HG03565 (cell line): ENCODE results near the gene ST7L.

Experiments
- ATAC-seq: cut with Tn5 transposase; IDR thresholded peaks from one replicate; pipeline ENCODE4 v1.9.1; 2021; ENCODE audit warnings: mild to moderate bottlenecking, moderate library complexity; ENCODE audit not compliant: unreplicated experiment

The ST7L gene

DNA sequence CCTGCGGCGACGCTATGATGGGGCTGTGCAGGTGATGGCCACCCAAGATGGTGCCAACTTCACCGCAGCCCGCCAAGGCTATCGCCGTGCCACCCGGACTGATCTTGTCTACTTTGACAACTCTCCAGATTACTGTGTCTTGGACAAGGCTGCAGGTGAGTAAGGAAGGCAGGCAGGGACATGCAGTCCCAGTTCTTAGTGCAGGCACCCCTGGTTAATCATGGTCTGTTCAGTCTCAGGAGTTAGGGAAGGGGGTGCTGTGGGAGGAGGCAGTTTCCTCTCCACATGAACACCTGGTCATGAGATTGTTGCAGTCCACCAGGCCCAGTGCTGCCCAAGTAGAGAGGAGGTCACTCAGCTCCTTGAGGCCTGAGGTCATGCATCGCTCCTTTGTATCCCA, 101.7 kb downstream of the ST7L start:
- ATAC-seq: no peak

DNA sequence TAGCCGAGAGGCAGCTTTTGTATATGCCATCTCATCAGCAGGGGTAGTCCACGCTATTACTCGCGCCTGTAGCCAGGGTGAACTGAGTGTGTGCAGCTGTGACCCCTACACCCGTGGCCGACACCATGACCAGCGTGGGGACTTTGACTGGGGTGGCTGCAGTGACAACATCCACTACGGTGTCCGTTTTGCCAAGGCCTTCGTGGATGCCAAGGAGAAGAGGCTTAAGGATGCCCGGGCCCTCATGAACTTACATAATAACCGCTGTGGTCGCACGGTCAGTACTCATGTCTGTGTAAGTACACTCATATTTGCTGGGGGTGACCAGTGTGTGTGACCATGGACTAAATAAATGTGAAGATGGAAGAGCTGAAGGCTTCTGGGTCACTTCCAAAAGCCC, 102.8 kb downstream of the ST7L start:
- no peak for ATAC-seq

DNA sequence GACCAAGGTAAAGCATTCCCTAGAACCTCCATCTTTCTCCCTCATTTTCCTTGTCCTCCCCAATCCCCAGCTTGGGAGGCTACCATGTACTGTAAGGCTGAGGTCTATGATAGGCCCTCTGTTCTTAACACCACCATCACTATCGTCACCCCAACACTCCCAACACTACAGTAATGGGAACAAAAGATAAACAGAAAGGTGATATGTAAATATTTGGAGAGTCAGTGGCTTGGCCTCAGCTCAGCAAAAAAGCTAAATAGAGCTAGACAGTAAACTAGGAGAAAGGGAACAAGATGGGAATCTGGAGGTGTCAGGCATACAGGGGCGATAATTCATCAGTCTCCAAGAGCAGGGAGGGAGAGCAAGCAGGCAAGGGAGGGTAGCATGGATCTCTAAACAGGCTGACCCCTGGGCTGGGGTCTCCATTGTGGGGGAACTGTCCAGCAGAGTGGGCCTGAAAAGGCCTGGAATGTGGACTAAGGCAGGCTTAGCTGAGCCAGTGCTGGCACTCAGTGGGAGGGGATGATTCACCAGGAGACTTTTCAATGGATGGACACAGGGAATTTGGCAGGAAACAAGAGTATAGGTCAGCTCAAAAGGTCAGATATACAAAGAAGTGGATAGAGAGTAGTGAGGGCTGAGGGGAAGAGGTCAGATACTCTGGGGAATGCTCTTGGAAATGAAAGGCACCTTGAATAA, 103.5 kb downstream of the ST7L start:
- no peak for ATAC-seq

DNA sequence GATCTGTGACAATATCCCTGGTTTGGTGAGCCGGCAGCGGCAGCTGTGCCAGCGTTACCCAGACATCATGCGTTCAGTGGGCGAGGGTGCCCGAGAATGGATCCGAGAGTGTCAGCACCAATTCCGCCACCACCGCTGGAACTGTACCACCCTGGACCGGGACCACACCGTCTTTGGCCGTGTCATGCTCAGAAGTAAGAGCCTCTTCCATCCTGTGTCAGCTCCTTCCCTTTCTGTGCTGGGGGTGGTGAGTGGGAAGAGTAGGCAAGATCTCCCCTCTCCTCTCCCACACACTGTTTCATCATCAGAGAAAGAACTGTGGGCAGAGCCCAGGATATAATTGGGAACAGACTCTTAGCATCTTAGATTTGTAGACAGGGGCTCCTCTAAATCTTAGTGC, 104.0 kb downstream of the ST7L start:
- no peak for ATAC-seq

DNA sequence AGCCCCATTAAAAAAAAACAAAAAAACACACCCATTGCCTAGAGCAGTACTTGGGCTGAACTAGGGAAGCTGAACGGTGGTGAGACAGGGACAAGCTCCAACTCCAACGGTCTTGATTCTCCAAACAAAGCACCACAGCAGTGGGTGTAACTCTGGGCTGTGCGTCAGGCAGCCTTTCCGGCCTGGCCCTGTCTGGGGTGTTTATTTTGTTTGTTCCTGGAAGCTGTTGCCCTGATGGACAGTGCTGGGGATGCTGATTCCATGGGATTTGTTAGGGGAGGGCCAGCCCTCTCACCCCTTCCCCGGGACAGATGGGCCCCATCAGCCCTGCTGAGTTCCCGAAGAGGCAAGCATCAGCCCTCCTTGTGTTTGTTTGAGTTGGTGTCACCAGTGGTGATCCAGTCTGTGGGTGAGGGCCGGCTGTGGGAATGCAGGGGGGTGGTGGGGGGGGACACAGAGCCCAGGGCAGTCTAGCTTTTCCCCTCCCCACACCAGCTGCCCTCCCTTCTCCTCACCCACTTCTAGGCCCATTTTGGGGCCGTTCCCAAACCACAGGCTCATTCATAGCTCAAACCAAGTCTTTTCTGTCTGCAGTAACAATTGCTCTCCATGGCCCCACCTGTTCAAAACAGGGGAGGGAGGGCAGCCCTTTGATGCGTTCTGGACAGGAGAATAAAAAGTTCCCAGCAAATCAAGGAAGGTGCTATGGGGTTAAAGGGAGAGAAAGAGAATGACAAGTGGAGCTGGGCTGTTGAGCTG, 105.7 kb downstream of the ST7L start:
- ATAC-seq: no peak

DNA sequence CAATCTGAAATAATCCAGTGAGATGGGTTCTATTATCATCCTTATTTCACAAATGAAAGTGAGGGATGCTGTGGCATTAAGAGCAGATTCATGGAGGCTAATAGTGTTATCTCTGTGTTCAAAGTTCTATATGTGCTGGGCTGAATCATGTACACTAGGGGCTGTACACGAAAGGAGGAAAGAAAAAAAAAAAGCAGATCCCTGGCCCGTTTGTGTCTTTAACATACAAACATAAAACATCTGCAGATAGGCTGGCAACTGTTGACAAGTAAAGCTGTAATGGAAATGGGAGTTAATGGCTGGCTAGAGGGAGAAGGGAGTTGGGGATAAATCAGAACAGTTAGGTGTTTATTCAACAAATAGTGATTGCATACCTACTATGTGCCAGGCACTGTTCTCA, 107.0 kb downstream of the ST7L start:
- no peak for ATAC-seq

DNA sequence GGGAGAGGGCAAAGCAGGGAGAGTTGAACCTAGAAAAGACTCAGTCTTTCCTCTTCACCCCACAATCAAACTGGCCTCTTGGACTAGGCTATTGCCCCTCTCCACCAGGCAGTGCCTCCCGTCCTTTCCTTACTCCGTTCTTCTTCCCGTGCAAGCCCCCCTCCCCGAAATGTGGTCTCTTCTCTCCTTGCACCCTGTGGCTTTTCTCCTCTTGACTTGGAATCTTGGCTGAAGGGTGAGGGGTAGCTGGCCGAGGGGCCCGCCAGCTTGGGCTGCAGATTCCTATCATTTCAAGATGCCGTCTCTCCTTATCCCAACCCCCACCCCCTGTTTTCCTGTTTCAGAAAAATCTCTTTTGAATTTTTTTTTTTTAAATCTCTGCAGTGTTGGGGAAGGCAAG, 108.6 kb downstream of the ST7L start:
- ATAC-seq: no peak

DNA sequence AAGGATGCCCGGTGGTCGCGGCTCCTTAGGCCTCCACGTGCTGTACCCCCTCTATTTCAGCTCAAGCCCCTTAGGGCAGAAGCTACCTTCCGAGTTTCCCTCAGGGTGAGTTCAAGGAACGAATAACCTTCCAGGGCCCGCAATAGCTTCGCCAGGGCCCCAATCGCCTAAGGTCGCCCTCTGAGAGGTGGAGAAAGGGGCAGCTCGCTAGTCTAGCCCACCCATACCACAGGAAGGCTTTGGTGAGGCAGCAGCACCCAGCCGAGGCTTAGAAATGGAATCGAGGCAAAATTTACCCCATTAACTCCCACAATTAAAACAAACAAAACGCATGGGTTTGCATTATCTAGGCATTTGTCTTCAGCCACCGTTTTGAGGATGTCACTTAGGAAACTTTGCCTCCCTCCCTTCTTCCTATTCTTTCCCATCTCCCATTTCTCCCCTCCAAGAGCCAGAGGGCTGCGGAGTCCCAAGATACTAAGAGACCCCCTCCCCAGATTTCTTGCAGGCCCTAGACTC, 109.2 kb downstream of the ST7L start:
- no peak for ATAC-seq

DNA sequence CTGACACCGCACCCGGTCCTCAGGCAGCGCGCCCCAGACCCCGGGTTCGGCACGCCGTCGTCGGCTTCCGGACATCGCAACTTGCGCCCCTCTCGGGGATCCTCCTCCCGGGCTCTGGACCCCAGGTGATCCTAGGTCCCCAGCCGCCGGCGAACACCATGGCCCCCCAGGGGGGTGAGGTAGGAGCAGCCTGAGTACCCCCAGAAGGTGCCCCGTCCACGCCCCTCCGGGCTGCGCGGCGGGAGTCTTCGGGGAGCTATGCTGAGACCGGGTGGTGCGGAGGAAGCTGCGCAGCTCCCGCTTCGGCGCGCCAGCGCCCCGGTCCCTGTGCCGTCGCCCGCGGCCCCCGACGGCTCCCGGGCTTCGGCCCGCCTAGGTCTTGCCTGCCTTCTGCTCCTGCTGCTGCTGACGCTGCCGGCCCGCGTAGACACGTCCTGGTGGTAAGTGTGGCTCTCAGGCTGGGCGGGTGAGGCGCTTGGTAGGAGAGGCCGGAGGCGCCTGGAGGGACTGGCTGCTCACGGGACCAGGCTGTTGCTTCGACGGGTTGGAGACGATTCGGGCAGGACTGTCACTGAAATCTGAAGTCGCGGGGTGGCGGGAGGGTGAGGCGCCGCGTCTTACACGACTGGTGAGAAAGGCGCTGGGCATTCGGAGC, 109.8 kb downstream of the ST7L start:
- no peak for ATAC-seq

DNA sequence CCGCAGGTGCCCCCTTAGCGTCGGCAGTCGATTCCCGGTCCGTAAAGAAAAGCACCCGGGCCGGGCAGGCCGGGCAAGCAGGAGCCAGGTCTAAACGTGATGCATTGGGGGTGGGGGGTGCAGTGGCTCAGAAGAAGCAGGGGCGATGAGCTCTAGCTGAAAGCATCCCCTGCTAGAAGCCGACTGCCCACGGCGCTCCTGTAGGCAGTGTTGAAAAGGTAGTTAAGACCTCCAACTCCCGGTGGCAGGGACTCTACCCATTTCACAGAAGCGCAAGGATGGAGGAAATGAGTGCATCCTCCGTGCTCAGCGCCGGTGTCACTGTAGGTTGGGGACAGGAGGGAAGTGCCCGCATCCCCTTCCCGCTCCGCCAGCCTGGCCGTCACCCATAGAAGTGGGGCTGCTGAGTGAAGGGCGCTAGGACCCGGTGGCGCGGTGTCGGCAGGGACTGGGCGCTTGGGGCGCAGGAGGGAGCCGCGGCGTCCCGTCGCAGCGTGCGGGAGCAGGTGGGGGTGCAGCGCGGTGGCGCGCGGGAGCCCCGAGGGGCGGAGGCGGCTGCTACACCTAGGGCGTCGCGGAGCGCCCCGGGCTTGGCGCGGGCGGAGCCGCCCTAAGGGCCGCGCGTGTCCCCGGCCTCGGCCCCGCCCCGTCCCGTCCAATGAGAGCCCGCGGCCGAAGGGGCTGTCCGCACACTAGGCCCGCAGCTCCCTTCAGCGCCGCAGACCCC, 110.5 kb downstream of the ST7L start, which contains the start of gene WNT2B:
TSS of gene WNT2B (plus strand) at position 688 of the 727 bp plus-strand sequence. CDS start 298 bp downstream, outside the sequence.
- ATAC-seq: no peak

DNA sequence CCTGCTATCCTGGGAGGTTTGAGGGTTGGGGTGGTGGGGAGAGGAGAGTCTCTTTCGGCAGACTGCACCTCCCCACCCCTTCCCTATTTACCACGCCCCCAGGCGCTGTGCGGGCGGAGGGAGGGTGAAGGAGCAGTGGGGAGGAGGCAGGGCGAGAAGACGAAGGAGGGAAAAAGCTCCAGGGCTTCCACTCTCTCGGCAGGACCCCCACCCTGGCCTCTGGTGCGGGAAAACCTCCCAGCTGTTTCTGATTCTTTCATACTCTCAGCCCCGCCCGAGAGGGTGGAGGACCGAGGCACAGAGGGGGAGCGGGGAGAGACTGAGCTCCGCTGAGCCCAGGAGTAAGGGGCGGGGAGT, 111.0 kb downstream of the ST7L start:
- no peak for ATAC-seq

DNA sequence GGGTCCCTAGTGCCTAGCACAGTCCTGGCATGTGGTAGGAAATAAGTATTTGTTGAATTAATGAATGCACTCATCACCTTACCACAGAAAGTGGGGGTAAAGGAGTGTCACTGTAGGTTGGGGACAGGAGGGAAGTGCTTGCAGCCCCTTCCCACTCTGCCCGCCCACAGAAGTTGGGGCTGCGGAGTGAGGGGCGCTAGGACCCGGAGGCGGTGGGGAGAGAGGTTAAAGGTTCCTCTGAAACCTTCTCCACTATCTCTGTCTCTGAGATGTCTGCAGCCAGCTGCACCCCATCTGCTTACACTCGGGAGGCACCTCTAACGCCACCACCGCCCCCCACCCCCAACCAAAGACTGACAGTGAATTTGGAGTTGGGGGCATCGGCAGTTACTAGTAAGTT, 111.6 kb downstream of the ST7L start:
- no peak for ATAC-seq

DNA sequence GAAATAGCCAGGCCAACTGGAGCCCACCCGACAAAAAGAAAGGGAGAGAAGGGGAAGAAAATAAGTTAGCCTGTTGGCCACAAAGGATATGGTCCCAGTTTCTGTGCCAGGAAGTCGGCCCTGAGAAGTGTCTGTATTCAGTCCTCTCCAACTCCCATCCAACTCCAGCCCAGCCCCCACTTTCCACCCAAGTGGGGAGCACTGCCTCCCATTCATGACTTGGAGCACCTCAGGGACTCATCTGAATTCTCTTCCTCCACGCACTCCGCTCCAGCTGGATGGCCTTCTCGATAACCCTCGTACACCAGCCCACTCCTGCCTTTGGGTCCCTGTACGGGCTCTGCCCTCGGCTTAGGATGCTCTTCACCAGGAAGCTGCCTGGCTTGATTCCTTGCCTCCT, 112.2 kb downstream of the ST7L start:
- ATAC-seq: no peak

DNA sequence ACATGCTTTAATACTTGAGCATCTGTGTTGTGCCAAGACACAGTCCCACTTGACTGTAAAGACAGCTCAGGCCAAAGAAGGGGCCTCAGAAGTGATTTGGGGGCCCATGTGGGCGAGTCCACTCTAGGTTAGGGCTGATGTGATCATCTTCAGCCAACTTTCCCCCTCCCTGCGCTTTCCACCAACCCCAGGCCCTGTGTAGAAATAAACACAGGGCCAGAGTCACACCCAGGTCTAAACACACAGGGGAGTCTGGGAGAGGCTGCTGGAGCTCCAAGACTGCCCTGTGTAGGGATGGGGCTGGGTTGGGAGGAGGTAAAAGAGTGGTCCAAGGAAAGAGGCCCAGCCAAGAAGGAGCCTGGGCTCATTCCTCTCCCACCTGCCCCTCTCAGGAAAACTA, 112.6 kb downstream of the ST7L start:
- ATAC-seq: no peak

DNA sequence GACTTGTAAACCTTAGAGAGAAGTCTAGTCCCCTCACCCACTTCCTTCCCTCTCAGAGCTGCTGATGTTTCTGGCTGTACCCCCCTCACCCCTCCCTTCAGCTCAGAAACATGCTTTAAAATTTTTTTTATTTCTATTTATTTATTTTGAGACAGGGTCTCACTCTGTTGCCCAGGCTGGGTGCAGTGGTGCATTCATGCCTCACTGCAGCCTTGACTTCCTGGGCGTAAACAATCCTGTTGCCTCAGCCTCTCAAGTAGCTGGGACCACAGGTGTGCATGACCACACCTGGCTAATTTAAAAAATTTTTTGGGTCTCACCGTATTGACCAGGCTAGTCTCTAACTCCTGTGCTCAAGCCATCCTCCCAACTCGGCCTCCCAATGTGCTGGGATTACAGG, 113.1 kb downstream of the ST7L start:
- ATAC-seq: no peak

DNA sequence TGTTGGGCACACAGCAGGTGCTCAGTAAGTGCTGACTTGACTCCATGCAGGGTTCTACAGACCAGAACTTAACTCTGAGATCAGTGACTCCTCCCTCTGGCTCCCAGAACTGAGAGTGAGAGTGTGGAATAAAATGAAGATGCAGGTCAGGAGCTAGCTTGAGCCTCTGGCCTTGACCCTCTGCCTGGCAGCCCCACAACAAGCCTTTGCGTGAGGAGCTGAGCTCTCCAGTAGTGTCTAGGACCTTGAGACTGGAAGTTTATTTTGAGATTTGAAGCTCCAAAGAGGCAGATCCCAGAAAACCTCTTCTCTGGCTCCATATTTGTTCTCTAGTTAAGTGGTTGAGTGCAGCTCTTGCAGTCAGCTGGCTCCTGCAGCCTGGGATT, 113.5 kb downstream of the ST7L start:
- no peak for ATAC-seq

DNA sequence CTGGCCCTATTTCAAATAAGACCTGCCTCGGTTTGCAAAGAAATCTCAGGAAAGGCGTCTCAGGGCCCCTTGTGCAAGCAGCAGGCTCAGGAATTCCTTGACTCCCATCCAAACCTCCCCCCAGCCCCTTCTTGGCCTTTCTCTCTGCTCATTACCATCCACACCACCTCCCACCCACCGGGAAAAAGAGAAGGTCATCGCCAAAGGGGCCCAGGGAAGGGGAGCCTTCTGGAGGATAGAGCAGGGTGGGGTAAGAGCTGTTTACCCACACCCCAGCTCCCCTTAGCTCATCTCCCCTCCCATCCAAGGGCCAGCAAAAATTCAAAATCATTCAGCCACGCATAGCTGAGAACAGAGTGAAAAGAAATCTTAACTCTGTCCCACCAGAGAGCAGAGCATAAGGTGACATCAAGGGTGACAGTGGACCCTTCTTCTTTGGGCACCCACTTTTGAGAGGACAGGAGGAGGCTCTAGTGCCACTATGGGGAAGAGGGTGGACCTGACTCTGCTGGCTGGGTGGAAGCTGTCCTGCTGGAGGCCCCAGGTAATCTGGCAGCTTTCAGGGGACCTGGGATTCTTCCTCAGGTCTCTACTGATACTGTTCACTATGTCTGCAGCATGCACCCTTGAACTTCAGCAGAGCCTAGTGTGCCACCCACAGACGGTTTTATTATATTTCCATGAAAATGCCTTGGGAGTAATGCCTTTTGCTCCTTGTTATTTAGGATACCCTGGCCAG, 114.1 kb downstream of the ST7L start:
- no peak for ATAC-seq

DNA sequence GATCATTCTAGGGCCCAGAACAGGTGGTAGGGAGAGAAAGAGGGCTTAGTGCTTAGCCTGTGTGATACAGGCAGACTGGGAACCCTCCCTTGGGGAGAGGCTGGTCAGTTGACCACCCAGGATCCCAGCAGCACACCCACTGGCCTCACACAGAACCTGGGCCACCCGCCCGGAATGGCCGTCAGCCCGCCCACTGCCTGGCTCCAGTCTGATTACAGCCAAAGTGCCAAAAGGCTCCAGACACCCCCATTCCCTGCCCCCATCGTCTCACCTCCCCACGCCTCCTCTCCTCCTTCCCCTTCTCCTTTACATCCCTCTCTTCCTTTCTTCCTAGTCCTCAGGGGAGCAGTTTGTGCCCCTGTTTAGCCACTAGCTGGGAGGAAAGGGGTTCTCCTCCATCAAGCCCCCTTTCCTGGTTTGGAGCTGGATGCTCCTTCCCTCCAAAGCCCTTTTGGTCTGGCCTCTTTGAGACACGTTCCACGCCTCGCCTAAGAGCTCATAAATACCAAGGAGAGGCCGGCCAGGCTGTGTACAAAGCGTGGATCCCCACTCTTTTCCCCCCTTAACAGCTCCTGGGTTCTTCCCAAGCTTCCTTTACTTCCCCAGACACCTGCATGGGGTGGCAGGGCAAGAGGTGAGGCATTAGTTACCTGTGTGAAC, 114.8 kb downstream of the ST7L start:
- no peak for ATAC-seq

DNA sequence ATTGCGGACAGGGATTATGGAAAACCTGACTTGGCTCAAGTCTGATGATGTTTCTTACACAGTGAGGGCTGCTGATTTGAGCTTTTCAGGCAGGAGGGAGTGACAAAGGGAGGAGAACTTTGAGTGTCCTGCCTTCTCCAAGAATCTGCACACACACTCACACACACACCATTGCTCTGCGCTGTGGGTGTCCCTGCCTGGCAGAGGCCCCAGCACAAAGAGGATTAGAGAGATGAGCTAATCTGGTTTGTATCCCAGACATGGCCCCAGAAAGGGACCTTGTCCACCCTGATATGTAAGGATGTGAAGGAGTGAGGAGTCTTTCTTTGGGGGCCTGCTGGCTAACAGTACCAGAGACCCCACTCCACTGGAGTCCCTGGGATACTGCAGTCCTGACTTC, 116.1 kb downstream of the ST7L start:
- no peak for ATAC-seq
